HepG2 (cell line): Measurements from ENCODE around the gene CPNE2. TPM values are rescaled to one million over a fixed set of nuclear protein-coding genes. Genes with fewer than 3 reads are reported as not detected.
A peak's percentile ranks its signal among the peaks of the same experiment; 100 is the strongest.

Experiments
- AGO2 ChIP-seq: fragments of 200-400 bp; formaldehyde crosslinking; optimal IDR thresholded peaks from 2 replicates; pipeline ENCODE3; 2017; ENCODE audit warnings: mild to moderate bottlenecking, low read depth, low read length, moderate library complexity
- CHD2 ChIP-seq: IDR thresholded peaks from 2 replicates; pipeline ENCODE4 v1.6.1; 2011; ENCODE audit warnings: low read depth, low read length, improper control_type of control experiment
- EZH2 ChIP-seq: conservative IDR thresholded peaks from 2 replicates; pipeline ENCODE4 v1.6.1; 2012; ENCODE audit warnings: mild to moderate bottlenecking, low read depth, low read length, moderate library complexity
- FLYWCH1 ChIP-seq: sonication (generic); formaldehyde crosslinking; IDR thresholded peaks from 2 replicates; pipeline ENCODE4 v1.8.1; 2023; ENCODE audit warnings: mild to moderate bottlenecking, missing genetic modification reagents
- GATAD2A ChIP-seq: IDR thresholded peaks from 2 replicates; pipeline ENCODE4 v1.6.1; 2016
- GPBP1L1 ChIP-seq: sonication (generic); formaldehyde crosslinking; IDR thresholded peaks from 2 replicates; pipeline ENCODE4 v1.5.0; 2020; ENCODE audit warnings: mild to moderate bottlenecking, missing genetic modification reagents
- HDAC1 ChIP-seq: sonication (generic); formaldehyde crosslinking; IDR thresholded peaks from 2 replicates; pipeline ENCODE4 v1.5.1; 2020; ENCODE audit warnings: mild to moderate bottlenecking, missing genetic modification reagents
- HDAC2 ChIP-seq: sonication (generic); formaldehyde crosslinking; IDR thresholded peaks from 2 replicates; pipeline ENCODE4 v1.4.0; 2020; ENCODE audit warnings: missing genetic modification reagents
- RCOR2 ChIP-seq: IDR thresholded peaks from 2 replicates; pipeline ENCODE4 v1.6.1; 2016; ENCODE audit warnings: missing biosample characterization, missing genetic modification reagents
- RELA ChIP-seq: sonication (generic); formaldehyde crosslinking; IDR thresholded peaks from 2 replicates; pipeline ENCODE4 v1.4.0; 2020; ENCODE audit warnings: missing genetic modification reagents
- SOX5 ChIP-seq: IDR thresholded peaks from 2 replicates; pipeline ENCODE4 v1.6.1; 2016; ENCODE audit warnings: borderline replicate concordance
- SPEN ChIP-seq: sonication (generic); formaldehyde crosslinking; IDR thresholded peaks from 2 replicates; pipeline ENCODE4 v1.5.1; 2020; ENCODE audit warnings: low read depth, mild to moderate bottlenecking, missing genetic modification reagents
- SRF ChIP-seq: IDR thresholded peaks from 2 replicates; pipeline ENCODE4 v1.6.1; 2011; ENCODE audit warnings: mild to moderate bottlenecking, low read depth, low read length, moderate library complexity
- TAF15 ChIP-seq: fragments of 200-400 bp; formaldehyde crosslinking; IDR thresholded peaks from one replicate; pipeline ENCODE4 v1.6.1; 2018; ENCODE audit warnings: mild to moderate bottlenecking, low read depth, low read length; ENCODE audit not compliant: poor library complexity, severe bottlenecking
- TOE1 ChIP-seq: sonication (generic); formaldehyde crosslinking; IDR thresholded peaks from 2 replicates; pipeline ENCODE4 v1.4.0; 2020; ENCODE audit warnings: mild to moderate bottlenecking, missing genetic modification reagents
- ZBED4 ChIP-seq: sonication (generic); formaldehyde crosslinking; IDR thresholded peaks from 2 replicates; pipeline ENCODE4 v1.4.0; 2020; ENCODE audit warnings: missing genetic modification reagents, borderline replicate concordance
- ZBTB14 ChIP-seq: sonication (generic); formaldehyde crosslinking; IDR thresholded peaks from 2 replicates; pipeline ENCODE4 v1.4.0; 2020; ENCODE audit warnings: missing genetic modification reagents
- ZBTB34 ChIP-seq: sonication (generic); formaldehyde crosslinking; IDR thresholded peaks from 2 replicates; pipeline ENCODE4 v1.8.0; 2022; ENCODE audit warnings: mild to moderate bottlenecking, missing genetic modification reagents
- ZNF333 ChIP-seq: sonication (generic); formaldehyde crosslinking; IDR thresholded peaks from 2 replicates; pipeline ENCODE4 v1.4.0; 2020; ENCODE audit warnings: mild to moderate bottlenecking, missing genetic modification reagents, borderline replicate concordance
- ZNF598 ChIP-seq: sonication (generic); formaldehyde crosslinking; IDR thresholded peaks from 2 replicates; pipeline ENCODE4 v1.5.1; 2020; ENCODE audit warnings: mild to moderate bottlenecking, missing genetic modification reagents, borderline replicate concordance
- ZNF615 ChIP-seq: sonication (generic); formaldehyde crosslinking; IDR thresholded peaks from 2 replicates; pipeline ENCODE4 v1.5.0; 2020; ENCODE audit warnings: mild to moderate bottlenecking, missing genetic modification reagents, borderline replicate concordance
- ZNF709 ChIP-seq: sonication (generic); formaldehyde crosslinking; IDR thresholded peaks from 2 replicates; pipeline ENCODE4 v1.5.0; 2020; ENCODE audit warnings: mild to moderate bottlenecking, missing genetic modification reagents
- polyA plus RNA-seq, 8 experiments: library from polyadenylated mRNA; depleted of rRNA in 3 of 8; stranded (reverse) in 7 of 8; unstranded in 1 of 8; fragments of >200 nt; fragmentation: Illumina TruSeq in 4 of 8; extraction: Trizol in 4 of 8; gene quantifications; 2 replicates each; pipeline versions ENCODE4 v1.2.1 to v1.2.3, GENCODE V29; 2011 to 2016; ENCODE audit warnings: low read depth in 4 of 8, missing spikeins in 1 of 8, mixed read lengths in 1 of 8; ENCODE audit not compliant: insufficient read depth in 1 of 8
- total RNA-seq, 5 experiments: library from RNA; depleted of rRNA; stranded (reverse); fragments of >200 nt; fragmentation: Illumina TruSeq; extraction: Trizol; gene quantifications; 2 replicates each; pipeline ENCODE4 v1.2.3, GENCODE V29; 2016; ENCODE audit warnings: low read depth in 1 of 5

The CPNE2 gene
- total and polyA plus RNA-seq, 2 of the 13 experiments (the other 11 are each of a cell fraction or from before 2014, with no cell fraction given) = 10.6 to 23.3 TPM

- no peak for TF ChIP-seq GPBP1L1
- peak; percentile 42; the same call in 1 of the 2 replicates for TF ChIP-seq ZNF598 (CRISPR knock-in tag)
- TF ChIP-seq ZNF333 = no peak
- no peak for TF ChIP-seq RELA
- TF ChIP-seq ZBTB34 (CRISPR knock-in tag) = 0 out of 2 replicates have a peak, but pooled peaks have one; percentile 22
- 0 out of 2 replicates have a peak, but pooled peaks have one; percentile 28 for TF ChIP-seq SRF
- peak; percentile 62 for TF ChIP-seq GATAD2A (CRISPR knock-in tag)
- TF ChIP-seq SPEN (CRISPR knock-in tag) = peak; percentile 44; the same call in 1 of the 2 replicates
- TF ChIP-seq HDAC2 (CRISPR knock-in tag) = peak; percentile 38
- no peak for TF ChIP-seq AGO2
- TF ChIP-seq EZH2 = no peak
- TF ChIP-seq HDAC1 (CRISPR knock-in tag) = peak; percentile 18; the same call in 1 of the 2 replicates
- no peak for TF ChIP-seq TAF15
- no peak for TF ChIP-seq CHD2
- no peak for TF ChIP-seq RCOR2 (CRISPR knock-in tag)
- peak; percentile 81; the same call in 1 of the 2 replicates for TF ChIP-seq FLYWCH1 (CRISPR knock-in tag)
- peak; percentile 72; the same call in 1 of the 2 replicates for TF ChIP-seq ZNF615 (CRISPR knock-in tag)
- no peak for TF ChIP-seq TOE1 (CRISPR knock-in tag)
- TF ChIP-seq ZBED4 (CRISPR knock-in tag) = no peak
- TF ChIP-seq SOX5 (CRISPR knock-in tag) = 0 out of 2 replicates have a peak, but pooled peaks have one; percentile 2
- TF ChIP-seq ZNF709 (CRISPR knock-in tag) = 0 out of 2 replicates have a peak, but pooled peaks have one; percentile 35
- TF ChIP-seq ZBTB14 (CRISPR knock-in tag) = no peak
Observed at GRCh38 chr16:57186872-57187854, 94.8 kb downstream of the CPNE2 start (continued).
